ENCODE results near the gene TSPEAR.

DNA sequence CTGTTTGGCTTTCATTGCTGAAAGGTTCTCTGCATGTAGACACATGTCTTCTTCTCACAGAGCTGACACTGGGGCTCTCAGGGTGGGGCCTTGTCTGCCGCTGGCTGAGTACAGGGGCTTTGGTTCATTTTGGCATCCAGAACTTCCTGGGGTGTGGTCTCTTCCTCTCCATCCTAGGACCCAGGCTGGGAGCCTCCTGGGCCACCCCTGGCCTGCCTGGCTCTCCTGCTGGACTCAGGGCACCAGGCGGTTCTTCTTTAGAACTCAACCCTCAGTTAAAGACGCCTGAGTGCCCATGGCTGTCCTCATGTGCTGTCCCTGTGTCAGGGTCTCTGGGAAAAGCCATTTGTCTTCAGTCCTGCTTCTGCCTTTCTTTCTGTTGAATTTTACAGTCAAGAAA, 125.5 kb downstream of the TSPEAR start:
- TF ChIP-seq, protein P1, sequence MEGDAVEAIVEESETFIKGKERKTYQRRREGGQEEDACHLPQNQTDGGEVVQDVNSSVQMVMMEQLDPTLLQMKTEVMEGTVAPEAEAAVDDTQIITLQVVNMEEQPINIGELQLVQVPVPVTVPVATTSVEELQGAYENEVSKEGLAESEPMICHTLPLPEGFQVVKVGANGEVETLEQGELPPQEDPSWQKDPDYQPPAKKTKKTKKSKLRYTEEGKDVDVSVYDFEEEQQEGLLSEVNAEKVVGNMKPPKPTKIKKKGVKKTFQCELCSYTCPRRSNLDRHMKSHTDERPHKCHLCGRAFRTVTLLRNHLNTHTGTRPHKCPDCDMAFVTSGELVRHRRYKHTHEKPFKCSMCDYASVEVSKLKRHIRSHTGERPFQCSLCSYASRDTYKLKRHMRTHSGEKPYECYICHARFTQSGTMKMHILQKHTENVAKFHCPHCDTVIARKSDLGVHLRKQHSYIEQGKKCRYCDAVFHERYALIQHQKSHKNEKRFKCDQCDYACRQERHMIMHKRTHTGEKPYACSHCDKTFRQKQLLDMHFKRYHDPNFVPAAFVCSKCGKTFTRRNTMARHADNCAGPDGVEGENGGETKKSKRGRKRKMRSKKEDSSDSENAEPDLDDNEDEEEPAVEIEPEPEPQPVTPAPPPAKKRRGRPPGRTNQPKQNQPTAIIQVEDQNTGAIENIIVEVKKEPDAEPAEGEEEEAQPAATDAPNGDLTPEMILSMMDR (IDR thresholded peaks at IDR 0.05) = no peak
- no peak for TF ChIP-seq EP300 (IDR thresholded peaks at IDR 0.05)
- TF ChIP-seq POLR2A (IDR thresholded peaks at IDR 0.05; ENCODE audit: low read depth) = no peak
